LNCaP clone FGC (cell line): ENCODE measurements around the gene SREK1.
A peak's percentile ranks its signal among the peaks of the same experiment; 100 is the strongest.
"Not testable (repeated sequence)": the region's sequence is repeated elsewhere in the genome, so short reads cannot be mapped to it uniquely, and the experiment has no call there.

Experiments
- DNase-seq: peaks from one replicate; pipeline ENCODE4 v3.0.0-alpha.2; 2011; ENCODE audit warnings: low read depth
- H3K4me3 ChIP-seq: 2 replicates; pipeline ENCODE4 v1.5.1; 2011; ENCODE audit warnings: mild to moderate bottlenecking, low read depth, low read length, control low read depth
- CTCF ChIP-seq: IDR thresholded peaks from 2 replicates; pipeline ENCODE4 v1.5.1; 2012; ENCODE audit warnings: mild to moderate bottlenecking; ENCODE audit not compliant: control insufficient read depth, insufficient read depth; ENCODE audit errors: extremely low read depth

SREK1 gene

GRCh38 chr5:66209794-66210193 lies 65.7 kb downstream of the SREK1 start:
- TF ChIP-seq CTCF, result no peak
- no peak for DNase-seq

GRCh38 chr5:66213533-66213932 lies 69.4 kb downstream of the SREK1 start:
- TF ChIP-seq CTCF, result no peak
- H3K4me3 ChIP-seq, result no peak overlapping the region
- DNase-seq, result no peak

More at GRCh38 chr5:66209794-66210193, 65.7 kb downstream of the SREK1 start:
- no peak overlapping the region for H3K4me3 ChIP-seq

GRCh38 chr5:66222455-66222854 lies 78.4 kb downstream of the SREK1 start:
- H3K4me3 ChIP-seq, result no peak overlapping the region
- no peak for DNase-seq
- TF ChIP-seq CTCF, result no peak

DNA sequence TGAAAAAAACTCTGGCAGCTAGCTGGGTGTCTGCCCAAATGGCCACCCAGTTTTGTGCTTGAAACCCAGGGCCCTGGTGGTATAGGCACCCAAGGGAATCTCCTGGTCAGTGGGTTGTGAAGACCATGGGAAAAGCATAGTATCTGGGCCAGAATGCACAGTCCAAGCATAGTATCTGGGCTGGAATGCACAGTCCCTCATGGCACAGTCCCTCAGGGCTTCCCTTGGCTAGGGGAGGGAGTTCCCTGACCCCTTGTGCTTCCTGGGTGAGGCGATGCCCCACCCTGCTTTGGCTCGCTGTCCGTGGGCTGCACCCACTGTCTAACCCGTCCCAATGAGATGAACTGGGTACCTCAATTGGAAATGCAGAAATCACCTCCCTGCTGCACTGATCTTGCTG lies 78.8 kb downstream of the SREK1 start:
- H3K4me3 ChIP-seq, DNase-seq: not testable (repeated sequence)

GRCh38 chr5:66223637-66224036 lies 79.5 kb downstream of the SREK1 start:
- DNase-seq, result no peak
- peak; percentile 80 for TF ChIP-seq CTCF
- H3K4me3 ChIP-seq, result no peak overlapping the region

DNA sequence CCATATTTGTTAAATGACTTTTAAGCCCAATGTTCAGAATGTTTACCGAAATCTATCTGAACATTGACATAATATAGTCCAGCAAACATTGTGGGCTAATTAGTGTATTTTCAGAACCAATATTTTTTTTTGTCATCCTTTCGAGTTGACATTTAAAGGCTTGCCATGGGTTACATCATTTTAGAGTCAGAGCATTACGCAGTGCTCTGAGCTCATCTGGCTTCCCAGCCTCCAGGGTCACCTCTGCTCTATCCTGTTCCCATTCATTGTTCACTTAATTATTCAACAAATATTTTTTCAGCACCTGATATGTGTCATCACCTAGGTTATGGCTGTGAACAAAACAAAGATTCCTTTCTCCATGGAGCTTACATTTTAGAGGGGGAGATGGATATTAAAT lies 80.2 kb downstream of the SREK1 start:
- TF ChIP-seq CTCF, result no peak
- no peak overlapping the region for H3K4me3 ChIP-seq
- no peak for DNase-seq

DNA sequence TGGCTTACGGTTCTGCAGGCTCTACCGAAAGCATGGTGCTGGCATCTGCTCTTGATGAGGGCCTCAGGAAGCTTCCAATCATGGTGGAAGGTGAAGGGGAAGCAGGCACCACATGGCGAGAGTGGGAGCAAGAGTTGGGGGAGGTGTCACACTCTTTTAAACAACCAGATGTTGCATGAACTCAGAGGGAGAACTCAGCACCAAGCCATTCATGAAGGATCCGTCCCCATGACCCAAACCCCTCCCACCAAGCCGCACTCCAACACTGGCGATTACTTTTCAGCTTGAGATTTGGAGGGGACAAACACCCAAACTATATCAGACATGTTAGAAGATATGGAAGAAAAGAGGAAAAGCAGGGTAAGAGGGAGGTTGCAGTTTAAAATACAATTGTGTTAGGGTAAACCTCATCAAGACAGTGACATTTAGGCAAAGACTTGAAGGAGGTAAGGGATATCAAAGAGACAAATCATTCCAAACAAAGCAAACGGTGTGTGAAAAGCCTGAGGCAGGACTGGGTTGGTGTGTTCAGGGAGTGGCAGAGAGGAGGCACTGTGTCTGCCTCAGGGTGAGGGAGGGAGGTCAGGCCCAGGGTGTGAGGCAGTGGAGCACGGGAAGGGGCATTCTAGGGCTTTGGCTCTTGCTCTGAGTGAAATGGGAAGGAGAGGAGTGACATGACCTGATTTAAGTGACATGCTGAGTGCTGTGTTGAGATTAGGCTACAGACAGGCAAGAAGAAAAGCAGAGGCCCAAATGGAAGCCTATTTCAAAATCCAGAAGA lies 80.9 kb downstream of the SREK1 start:
- H3K4me3 ChIP-seq, result no peak overlapping the region
- no peak for DNase-seq
- TF ChIP-seq CTCF, result no peak
